Measurements from ENCODE around the gene ACIN1. TPM values are rescaled to one million over a fixed set of nuclear protein-coding genes. Genes with fewer than 3 reads are reported as not detected.

Gene ACIN1
- total and polyA plus RNA-seq, 9 of the 15 experiments (the other 6 are each of a cell fraction or from before 2014, with no cell fraction given) = 5.0 to 196 (median 129) TPM

- no peak overlapping the region for H3K27ac ChIP-seq (ENCODE audit: extremely low read depth, low read depth, low read length)
- WGBS (ENCODE audit: insufficient coverage, low coverage, missing lambda C conversion rate) = 86% methylated on average over 6 of the region's 6 CpGs
- no peak overlapping the region for H3K4me3 ChIP-seq
- H3K4me2 ChIP-seq (ENCODE audit: insufficient read depth, low read length) = no peak overlapping the region
- no TSS peak for BruUV-seq (replicated peaks)
- DNase-seq (ENCODE audit: extremely low read depth in 1 of 4, low spot score in 3 of 4) (no peak), FAIRE-seq (no peak), ATAC-seq (no peak)
- H4K20me1 ChIP-seq (replicated peaks; ENCODE audit: control insufficient read depth, insufficient read depth, low read length) = no peaks in the 10 kb centered on the region
- H3K79me2 ChIP-seq (ENCODE audit: control insufficient read depth, insufficient read depth, low read length) = no peaks in the 10 kb centered on the region
- H3K27me3 ChIP-seq (ENCODE audit: control insufficient read depth in 2 of 2, insufficient read depth in 2 of 2, low read length in 2 of 2) = no peaks in the 10 kb centered on the region
- no peak overlapping the region for H2AFZ ChIP-seq (ENCODE audit: low read depth, low read length)
- H3K9ac ChIP-seq (ENCODE audit: insufficient read depth in 1 of 2, low read depth in 2 of 2, low read length in 2 of 2) = 0 out of 4 replicates have a peak overlapping the region, but pooled peaks of 1 of the 2 experiments have one; percentile 38
- ChIA-PET POLR2A (interaction anchor here (0.6 to 1.5 kb wide), 2 partner anchors 31 to 56 kb away, joined by 3 read pairs; no protein-coding TSS in a partner anchor), CTCF (ENCODE audit: low intra/inter-chr PET ratio) (interaction anchor here (1.3 to 7.4 kb wide), 5 partner anchors 64 to 258 kb away, joined by 3 to 310 read pairs (median 19); partner anchors contain the start of genes PPP1R3E and SLC7A8)
- intact Hi-C loops (cut with micrococcal nuclease) = loop anchor here (5.0 kb wide), 3 partner anchors 45 to 440 kb away; partner anchors contain the start of gene PPP1R3E
- no peaks in the 10 kb centered on the region for H3K9me1 ChIP-seq (ENCODE audit: control insufficient read depth, insufficient read depth, low read length)
- in situ Hi-C loops (cut with MboI) = loop anchor here (5.0 kb wide), 1 partner anchor 65 kb away; no protein-coding TSS in a partner anchor
- TF ChIP-seq TBL1XR1 (IDR thresholded peaks at IDR 0.05; ENCODE audit: low read length in 2 of 2) = no peak
- H3K36me3 ChIP-seq (ENCODE audit: control insufficient read depth, insufficient read depth, low read length) = no peaks in the 10 kb centered on the region
- H3K4me1 ChIP-seq (replicated peaks in 1 of 2; ENCODE audit: control insufficient read depth in 2 of 2, insufficient read depth in 2 of 2, low read length in 2 of 2) = peaks cover 50 to 70% of the 10 kb centered on the region in 2 experiments
- H3K9me3 ChIP-seq (replicated peaks; ENCODE audit: control insufficient read depth, insufficient read depth, low read depth, low read length) = no peaks in the 10 kb centered on the region
Measured at GRCh38 chr14:23122086-23122485, 27.1 kb upstream of the ACIN1 start.

DNA sequence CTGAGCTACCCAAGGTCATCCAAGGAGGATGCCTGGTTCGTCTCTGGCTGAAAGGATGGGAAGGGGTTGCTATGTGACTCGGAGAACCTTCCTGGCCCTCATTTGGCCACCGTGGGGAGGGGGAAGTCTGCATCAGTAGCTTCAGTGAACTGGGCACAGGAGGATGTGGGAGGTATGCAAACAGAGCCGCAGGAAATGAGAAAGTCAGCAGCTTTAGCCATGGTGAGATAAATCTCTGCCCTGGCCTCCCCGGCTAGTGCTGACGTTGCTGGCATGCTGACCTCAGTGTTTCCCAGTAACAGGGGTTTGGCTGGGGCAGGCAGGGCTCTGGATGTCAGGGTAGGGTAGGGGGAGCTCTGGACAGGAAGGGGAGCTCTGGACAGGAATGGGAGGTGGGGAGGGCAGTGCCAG, 26.4 kb upstream of the ACIN1 start:
- FAIRE-seq = no peak
- H3K27me3 ChIP-seq (ENCODE audit: control insufficient read depth in 2 of 2, insufficient read depth in 2 of 2, low read length in 2 of 2) = no peaks in the 10 kb centered on the region
- no peaks in the 10 kb centered on the region for H3K79me2 ChIP-seq (ENCODE audit: control insufficient read depth, insufficient read depth, low read length)
- POLR2A ChIA-PET = interaction anchor here (0.6 to 1.5 kb wide), 10 partner anchors 9 to 205 kb away, joined by 3 to 5 read pairs (median 3); no protein-coding TSS in a partner anchor
- H3K27ac ChIP-seq (ENCODE audit: extremely low read depth, low read depth, low read length) = no peak overlapping the region
- H3K9me1 ChIP-seq (ENCODE audit: control insufficient read depth, insufficient read depth, low read length) = no peaks in the 10 kb centered on the region
- DNase-seq (ENCODE audit: extremely low read depth in 1 of 4, low spot score in 3 of 4) = no peak
- TF ChIP-seq ZZZ3 (IDR thresholded peaks at IDR 0.05) (no peak), KDM1A (IDR thresholded peaks at IDR 0.05) (0 out of 4 replicates have a peak, but pooled peaks of 1 of the 2 experiments have one; percentile 7), ARNT (IDR thresholded peaks at IDR 0.05) (no peak), TEAD1 (CRISPR knock-in tag; IDR thresholded peaks at IDR 0.05) (no peak), ZNF274 (IDR thresholded peaks at IDR 0.05; ENCODE audit: borderline replicate concordance, low read depth, low read length) (peak; percentile 2; the same call in 1 of the 2 replicates), ZNF76 (CRISPR knock-in tag; IDR thresholded peaks at IDR 0.05; ENCODE audit: borderline replicate concordance) (no peak)
- TF ChIP-seq, protein P1, sequence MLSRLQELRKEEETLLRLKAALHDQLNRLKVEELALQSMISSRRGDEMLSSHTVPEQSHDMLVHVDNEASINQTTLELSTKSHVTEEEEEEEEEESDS (CRISPR knock-in tag; IDR thresholded peaks at IDR 0.05) = no peak
- TF ChIP-seq, protein P2, sequence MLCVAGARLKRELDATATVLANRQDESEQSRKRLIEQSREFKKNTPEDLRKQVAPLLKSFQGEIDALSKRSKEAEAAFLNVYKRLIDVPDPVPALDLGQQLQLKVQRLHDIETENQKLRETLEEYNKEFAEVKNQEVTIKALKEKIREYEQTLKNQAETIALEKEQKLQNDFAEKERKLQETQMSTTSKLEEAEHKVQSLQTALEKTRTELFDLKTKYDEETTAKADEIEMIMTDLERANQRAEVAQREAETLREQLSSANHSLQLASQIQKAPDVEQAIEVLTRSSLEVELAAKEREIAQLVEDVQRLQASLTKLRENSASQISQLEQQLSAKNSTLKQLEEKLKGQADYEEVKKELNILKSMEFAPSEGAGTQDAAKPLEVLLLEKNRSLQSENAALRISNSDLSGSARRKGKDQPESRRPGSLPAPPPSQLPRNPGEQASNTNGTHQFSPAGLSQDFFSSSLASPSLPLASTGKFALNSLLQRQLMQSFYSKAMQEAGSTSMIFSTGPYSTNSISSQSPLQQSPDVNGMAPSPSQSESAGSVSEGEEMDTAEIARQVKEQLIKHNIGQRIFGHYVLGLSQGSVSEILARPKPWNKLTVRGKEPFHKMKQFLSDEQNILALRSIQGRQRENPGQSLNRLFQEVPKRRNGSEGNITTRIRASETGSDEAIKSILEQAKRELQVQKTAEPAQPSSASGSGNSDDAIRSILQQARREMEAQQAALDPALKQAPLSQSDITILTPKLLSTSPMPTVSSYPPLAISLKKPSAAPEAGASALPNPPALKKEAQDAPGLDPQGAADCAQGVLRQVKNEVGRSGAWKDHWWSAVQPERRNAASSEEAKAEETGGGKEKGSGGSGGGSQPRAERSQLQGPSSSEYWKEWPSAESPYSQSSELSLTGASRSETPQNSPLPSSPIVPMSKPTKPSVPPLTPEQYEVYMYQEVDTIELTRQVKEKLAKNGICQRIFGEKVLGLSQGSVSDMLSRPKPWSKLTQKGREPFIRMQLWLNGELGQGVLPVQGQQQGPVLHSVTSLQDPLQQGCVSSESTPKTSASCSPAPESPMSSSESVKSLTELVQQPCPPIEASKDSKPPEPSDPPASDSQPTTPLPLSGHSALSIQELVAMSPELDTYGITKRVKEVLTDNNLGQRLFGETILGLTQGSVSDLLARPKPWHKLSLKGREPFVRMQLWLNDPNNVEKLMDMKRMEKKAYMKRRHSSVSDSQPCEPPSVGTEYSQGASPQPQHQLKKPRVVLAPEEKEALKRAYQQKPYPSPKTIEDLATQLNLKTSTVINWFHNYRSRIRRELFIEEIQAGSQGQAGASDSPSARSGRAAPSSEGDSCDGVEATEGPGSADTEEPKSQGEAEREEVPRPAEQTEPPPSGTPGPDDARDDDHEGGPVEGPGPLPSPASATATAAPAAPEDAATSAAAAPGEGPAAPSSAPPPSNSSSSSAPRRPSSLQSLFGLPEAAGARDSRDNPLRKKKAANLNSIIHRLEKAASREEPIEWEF (CRISPR knock-in tag; IDR thresholded peaks at IDR 0.05) = no peak
- peaks cover 50 to 64% of the 10 kb centered on the region in 2 experiments for H3K4me1 ChIP-seq (replicated peaks in 1 of 2; ENCODE audit: control insufficient read depth in 2 of 2, insufficient read depth in 2 of 2, low read length in 2 of 2)
- no peaks in the 10 kb centered on the region for H3K9me3 ChIP-seq (replicated peaks; ENCODE audit: control insufficient read depth, insufficient read depth, low read depth, low read length)
- no peak for ATAC-seq
- no TSS peak for BruUV-seq (replicated peaks)
- no peak overlapping the region for H3K4me3 ChIP-seq
- CTCF ChIA-PET (ENCODE audit: low intra/inter-chr PET ratio) = interaction anchor here (0.8 to 7.4 kb wide), 13 partner anchors 12 to 441 kb away, joined by 3 to 310 read pairs (median 11); partner anchors contain the start of genes PPP1R3E and SLC7A8
- WGBS (ENCODE audit: insufficient coverage, low coverage, missing lambda C conversion rate) = 52% methylated on average over 6 of the region's 6 CpGs
- intact Hi-C loops (cut with micrococcal nuclease) = loop anchor here (2.0 to 5.0 kb wide), 4 partner anchors 25 to 441 kb away; partner anchors contain the start of gene PPP1R3E
- H3K4me2 ChIP-seq (ENCODE audit: insufficient read depth, low read length) = no peak overlapping the region
- no peak overlapping the region for H3K9ac ChIP-seq (ENCODE audit: insufficient read depth in 1 of 2, low read depth in 2 of 2, low read length in 2 of 2)
- in situ Hi-C loops (cut with MboI) = loop anchor here (5.0 kb wide), 1 partner anchor 66 kb away; no protein-coding TSS in a partner anchor
- no peak overlapping the region for H2AFZ ChIP-seq (ENCODE audit: low read depth, low read length)
- no peaks in the 10 kb centered on the region for H3K36me3 ChIP-seq (ENCODE audit: control insufficient read depth, insufficient read depth, low read length)
- no peaks in the 10 kb centered on the region for H4K20me1 ChIP-seq (replicated peaks; ENCODE audit: control insufficient read depth, insufficient read depth, low read length)

Data from K562 (cell line).